Right lobe of liver (tissue), 4 donors: ENCODE measurements around the gene TIAM2.

Experiments used
- CTCF ChIP-seq, 4 donors: fragments of 200-600 bp in 3 of 4; fragments of 450-650 bp in 1 of 4; IDR thresholded peaks; one replicate each; pipeline versions ENCODE4 v1.5.1 to v1.8.0; 2016 to 2022; ENCODE audit warnings: antibody characterized with exemption in 4 of 4, mild to moderate bottlenecking in 2 of 4
- POLR2A ChIP-seq: fragments of 450-650 bp; IDR thresholded peaks from one replicate; pipeline ENCODE4 v1.6.1; 2017; ENCODE audit warnings: antibody characterized with exemption, mild to moderate bottlenecking
- donor health status: DM: no; HTN: no; CAD: no.
- donor health status: DM: no; HTN: no; CAD: no.
- donor health status: DM: no; HTN: yes; CAD: no.

- TF ChIP-seq CTCF (IDR thresholded peaks at IDR 0.05) (no peak), POLR2A (no peak)
Measured at GRCh38 chr6:155221086-155221485, 226.0 kb downstream of the TIAM2 start.
